Fibroblast of lung (primary cell): ENCODE data around the gene MFGE8. TPM values are rescaled to one million over a fixed set of nuclear protein-coding genes. Genes with fewer than 3 reads are reported as not detected.

Experiments
- DNase-seq, 2 donors: peaks; one replicate each; pipeline versions ENCODE4 v3.0.0 to v3.0.0-alpha.2; 2010; ENCODE audit warnings: low read depth in 2 of 2
- H2AFZ ChIP-seq: 2 replicates; pipeline ENCODE4 v1.5.1; 2012; ENCODE audit warnings: low read length, control low read depth, inconsistent platforms
- H3K27ac ChIP-seq: 2 replicates; pipeline ENCODE4 v1.5.1; 2011; ENCODE audit warnings: low read length, control low read depth; ENCODE audit not compliant: insufficient read depth
- H3K27me3 ChIP-seq: 2 replicates; pipeline ENCODE4 v1.5.1; 2011; ENCODE audit warnings: mild to moderate bottlenecking, low read length; ENCODE audit not compliant: control insufficient read depth, insufficient read depth
- H3K36me3 ChIP-seq: 2 replicates; pipeline ENCODE4 v1.5.1; 2011; ENCODE audit warnings: low read length; ENCODE audit not compliant: control insufficient read depth, insufficient read depth
- H3K4me1 ChIP-seq: 2 replicates; pipeline ENCODE4 v1.5.1; 2011; ENCODE audit warnings: low read length; ENCODE audit not compliant: control insufficient read depth, insufficient read depth; ENCODE audit errors: extremely low read depth
- H3K4me2 ChIP-seq: 2 replicates; pipeline ENCODE4 v1.5.1; 2011; ENCODE audit warnings: low read length, control low read depth; ENCODE audit not compliant: insufficient read depth; ENCODE audit errors: extremely low read depth
- H3K4me3 ChIP-seq, 4 experiments: fragments of 200-600 bp in 1 of 4; sonication (generic) in 1 of 4; replicated peaks in 1 of 4; 2 replicates each; pipeline ENCODE4 v1.5.1; 2011 to 2016; ENCODE audit warnings: low read length in 4 of 4, low read depth in 3 of 4, mild to moderate bottlenecking in 3 of 4, control low read depth in 2 of 4, inconsistent platforms in 1 of 4, mixed read lengths in 1 of 4; ENCODE audit not compliant: insufficient read depth in 1 of 4; ENCODE audit errors: control extremely low read depth in 1 of 4
- H3K79me2 ChIP-seq: 2 replicates; pipeline ENCODE4 v1.5.1; 2012; ENCODE audit warnings: mild to moderate bottlenecking, low read length, inconsistent platforms; ENCODE audit not compliant: control insufficient read depth, insufficient read depth
- H3K9ac ChIP-seq: 2 replicates; pipeline ENCODE4 v1.5.1; 2011; ENCODE audit warnings: mild to moderate bottlenecking, low read length, control low read depth; ENCODE audit not compliant: insufficient read depth
- H3K9me3 ChIP-seq: 2 replicates; pipeline ENCODE4 v1.5.1; 2012; ENCODE audit warnings: low read depth, low read length; ENCODE audit not compliant: control insufficient read depth, insufficient read depth
- H4K20me1 ChIP-seq: 2 replicates; pipeline ENCODE4 v1.5.1; 2011; ENCODE audit warnings: low read length; ENCODE audit not compliant: control insufficient read depth, insufficient read depth; ENCODE audit errors: extremely low read depth
- CTCF ChIP-seq, 2 donors: IDR thresholded peaks in 1 of 2; conservative IDR thresholded peaks in 1 of 2; 1 replicate in 1 of 2; 2 replicates in 1 of 2; pipeline ENCODE4 v1.5.1; 2011 to 2012; ENCODE audit warnings: low read length in 2 of 2, control low read depth in 1 of 2, inconsistent platforms in 1 of 2, low read depth in 1 of 2, mild to moderate bottlenecking in 1 of 2
- EZH2 ChIP-seq: IDR thresholded peaks from 2 replicates; pipeline ENCODE4 v1.5.1; 2012; ENCODE audit warnings: low read length, control low read depth, mild to moderate bottlenecking; ENCODE audit errors: missing control alignments
- polyA plus RNA-seq, 2 donors: library from polyadenylated mRNA; depleted of rRNA in 1 of 2; stranded (reverse) in 1 of 2; unstranded in 1 of 2; fragments of >200 nt; gene quantifications; 2 replicates each; pipeline ENCODE4 v1.2.1, GENCODE V29; 2011 to 2012; ENCODE audit warnings: missing spikeins in 1 of 2
- total RNA-seq: library from RNA; depleted of rRNA; stranded (reverse); fragments of >200 nt; gene quantifications from 2 replicates; pipeline ENCODE4 v1.2.1, GENCODE V29; 2014

The MFGE8 gene
- total and polyA plus RNA-seq, 2 donors (not counting 1 experiment from before 2014, with no cell fraction given) = 263 to 336 TPM

- DNase-seq = no peak
- no peak overlapping the region for H3K27ac ChIP-seq
- H3K36me3 ChIP-seq = peaks cover 13% of the 10 kb centered on the region
- H3K27me3 ChIP-seq = no peaks in the 10 kb centered on the region
- no peaks in the 10 kb centered on the region for H3K9me3 ChIP-seq
- H3K4me2 ChIP-seq = no peak overlapping the region
- no peak overlapping the region for H2AFZ ChIP-seq
- peaks cover 2% of the 10 kb centered on the region for H3K4me1 ChIP-seq
- no peak overlapping the region for H3K4me3 ChIP-seq
- no peaks in the 10 kb centered on the region for H4K20me1 ChIP-seq
- no peak for TF ChIP-seq EZH2
- no peak for TF ChIP-seq CTCF (conservative IDR thresholded peaks at IDR 0.05 in 1 of 2, IDR thresholded peaks at IDR 0.05 in 1 of 2; ENCODE audit: low read depth in 1 of 2, low read length in 2 of 2)
- no peak overlapping the region for H3K9ac ChIP-seq
- H3K79me2 ChIP-seq = no peaks in the 10 kb centered on the region
These were observed 6.6 kb downstream of the MFGE8 start for GRCh38 chr15:88906551-88906950.

- Histone ChIP-seq H3K36me3 (peaks cover 15% of the 10 kb centered on the region), H3K9ac (no peak overlapping the region), H3K4me2 (no peak overlapping the region), H3K4me3 (no peak overlapping the region), H3K9me3 (no peaks in the 10 kb centered on the region), H3K4me1 (peaks cover 2% of the 10 kb centered on the region), H2AFZ (no peak overlapping the region), H3K27ac (no peak overlapping the region), H3K27me3 (no peaks in the 10 kb centered on the region), H3K79me2 (no peaks in the 10 kb centered on the region), H4K20me1 (no peaks in the 10 kb centered on the region)
- no peak for TF ChIP-seq EZH2
- no peak for TF ChIP-seq CTCF (conservative IDR thresholded peaks at IDR 0.05 in 1 of 2, IDR thresholded peaks at IDR 0.05 in 1 of 2; ENCODE audit: low read depth in 1 of 2, low read length in 2 of 2)
- DNase-seq = no peak
These were observed 7.0 kb downstream of the MFGE8 start for GRCh38 chr15:88906130-88906529.

- TF ChIP-seq CTCF (conservative IDR thresholded peaks at IDR 0.05 in 1 of 2, IDR thresholded peaks at IDR 0.05 in 1 of 2; ENCODE audit: low read depth in 1 of 2, low read length in 2 of 2) (no peak), EZH2 (no peak)
- Histone ChIP-seq H3K4me2 (no peak overlapping the region), H3K4me1 (peaks cover 2% of the 10 kb centered on the region), H3K9ac (no peak overlapping the region), H3K4me3 (no peak overlapping the region), H3K79me2 (no peaks in the 10 kb centered on the region), H3K9me3 (no peaks in the 10 kb centered on the region), H2AFZ (no peak overlapping the region), H3K36me3 (peaks cover 15% of the 10 kb centered on the region), H4K20me1 (no peaks in the 10 kb centered on the region), H3K27me3 (no peaks in the 10 kb centered on the region), H3K27ac (no peak overlapping the region)
- no peak for DNase-seq
These were observed 7.6 kb downstream of the MFGE8 start for GRCh38 chr15:88905576-88905975.
